Measurements from ENCODE around the gene TMPRSS9.
"Not testable (repeated sequence)": the region's sequence is repeated elsewhere in the genome, so short reads cannot be mapped to it uniquely, and the experiment has no call there.

GRCh38 chr19:2395293-2395829 lies 35.3 kb downstream of the TMPRSS9 start:
- TF ChIP-seq CTCF (IDR thresholded peaks at IDR 0.05); SIN3A (IDR thresholded peaks at IDR 0.05; ENCODE audit: borderline replicate concordance, insufficient read depth, low read depth, low read length); TCF7L2 (IDR thresholded peaks at IDR 0.05; ENCODE audit: low read depth, low read length); POLR2AphosphoS5 (IDR thresholded peaks at IDR 0.05; ENCODE audit: low read depth, low read length): not testable (repeated sequence)
- TF ChIP-seq, protein P1, sequence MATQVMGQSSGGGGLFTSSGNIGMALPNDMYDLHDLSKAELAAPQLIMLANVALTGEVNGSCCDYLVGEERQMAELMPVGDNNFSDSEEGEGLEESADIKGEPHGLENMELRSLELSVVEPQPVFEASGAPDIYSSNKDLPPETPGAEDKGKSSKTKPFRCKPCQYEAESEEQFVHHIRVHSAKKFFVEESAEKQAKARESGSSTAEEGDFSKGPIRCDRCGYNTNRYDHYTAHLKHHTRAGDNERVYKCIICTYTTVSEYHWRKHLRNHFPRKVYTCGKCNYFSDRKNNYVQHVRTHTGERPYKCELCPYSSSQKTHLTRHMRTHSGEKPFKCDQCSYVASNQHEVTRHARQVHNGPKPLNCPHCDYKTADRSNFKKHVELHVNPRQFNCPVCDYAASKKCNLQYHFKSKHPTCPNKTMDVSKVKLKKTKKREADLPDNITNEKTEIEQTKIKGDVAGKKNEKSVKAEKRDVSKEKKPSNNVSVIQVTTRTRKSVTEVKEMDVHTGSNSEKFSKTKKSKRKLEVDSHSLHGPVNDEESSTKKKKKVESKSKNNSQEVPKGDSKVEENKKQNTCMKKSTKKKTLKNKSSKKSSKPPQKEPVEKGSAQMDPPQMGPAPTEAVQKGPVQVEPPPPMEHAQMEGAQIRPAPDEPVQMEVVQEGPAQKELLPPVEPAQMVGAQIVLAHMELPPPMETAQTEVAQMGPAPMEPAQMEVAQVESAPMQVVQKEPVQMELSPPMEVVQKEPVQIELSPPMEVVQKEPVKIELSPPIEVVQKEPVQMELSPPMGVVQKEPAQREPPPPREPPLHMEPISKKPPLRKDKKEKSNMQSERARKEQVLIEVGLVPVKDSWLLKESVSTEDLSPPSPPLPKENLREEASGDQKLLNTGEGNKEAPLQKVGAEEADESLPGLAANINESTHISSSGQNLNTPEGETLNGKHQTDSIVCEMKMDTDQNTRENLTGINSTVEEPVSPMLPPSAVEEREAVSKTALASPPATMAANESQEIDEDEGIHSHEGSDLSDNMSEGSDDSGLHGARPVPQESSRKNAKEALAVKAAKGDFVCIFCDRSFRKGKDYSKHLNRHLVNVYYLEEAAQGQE (IDR thresholded peaks at IDR 0.05; ENCODE audit: insufficient read depth in 1 of 2, low read depth in 2 of 2, low read length in 1 of 2) = not testable (repeated sequence)
